Trophoblast cell (in vitro differentiated cells and primary cell): ENCODE data around the gene LCN9.

Source experiments
- DNase-seq, 2 donors: peaks; one replicate each; pipeline ENCODE4 v3.0.0-alpha.2; 2016
- H2AFZ ChIP-seq: 2 replicates; pipeline ENCODE4 v1.6.1; 2013; ENCODE audit warnings: low read length, moderate library complexity, mild to moderate bottlenecking; ENCODE audit not compliant: insufficient read depth, poor library complexity
- H2AK5ac ChIP-seq: 2 replicates; pipeline ENCODE4 v1.6.1; 2013; ENCODE audit warnings: mild to moderate bottlenecking, low read length
- H2BK120ac ChIP-seq: 2 replicates; pipeline ENCODE4 v1.6.1; 2013; ENCODE audit warnings: low read length, mild to moderate bottlenecking, moderate library complexity; ENCODE audit not compliant: insufficient read depth, poor library complexity
- H2BK12ac ChIP-seq: 2 replicates; pipeline ENCODE4 v1.6.1; 2013; ENCODE audit warnings: mild to moderate bottlenecking, low read length, moderate library complexity
- H2BK5ac ChIP-seq: 2 replicates; pipeline ENCODE4 v1.6.1; 2013; ENCODE audit warnings: low read length, low read depth, moderate library complexity, mild to moderate bottlenecking; ENCODE audit not compliant: poor library complexity
- H3K14ac ChIP-seq: 2 replicates; pipeline ENCODE4 v1.6.1; 2013; ENCODE audit warnings: mild to moderate bottlenecking, low read length
- H3K18ac ChIP-seq: 2 replicates; pipeline ENCODE4 v1.6.1; 2013; ENCODE audit warnings: mild to moderate bottlenecking, low read length
- H3K23ac ChIP-seq: 2 replicates; pipeline ENCODE4 v1.6.1; 2013; ENCODE audit warnings: low read length
- H3K27ac ChIP-seq: 2 replicates; pipeline ENCODE4 v1.5.1; 2013; ENCODE audit warnings: low read depth, mild to moderate bottlenecking, inconsistent platforms, low read length, moderate library complexity
- H3K27me3 ChIP-seq: 2 replicates; pipeline ENCODE4 v1.6.1; 2013; ENCODE audit warnings: inconsistent platforms, mild to moderate bottlenecking, low read length, moderate library complexity; ENCODE audit not compliant: insufficient read depth
- H3K36me3 ChIP-seq, 2 experiments: 1 replicate in 1 of 2; 2 replicates in 1 of 2; pipeline ENCODE4 v1.6.1; 2013; ENCODE audit warnings: low read length in 2 of 2, mild to moderate bottlenecking in 2 of 2, moderate library complexity in 1 of 2; ENCODE audit not compliant: insufficient read depth in 2 of 2, control insufficient read depth in 1 of 2
- H3K4ac ChIP-seq: 2 replicates; pipeline ENCODE4 v1.6.1; 2013; ENCODE audit warnings: low read depth, mild to moderate bottlenecking, low read length, moderate library complexity
- H3K4me1 ChIP-seq, 2 experiments: 1 replicate in 1 of 2; 2 replicates in 1 of 2; pipeline ENCODE4 v1.6.1; 2013; ENCODE audit warnings: low read length in 2 of 2, mild to moderate bottlenecking in 2 of 2, moderate library complexity in 1 of 2; ENCODE audit not compliant: insufficient read depth in 2 of 2, control insufficient read depth in 1 of 2
- H3K4me2 ChIP-seq: 2 replicates; pipeline ENCODE4 v1.6.1; 2013; ENCODE audit warnings: inconsistent platforms, mild to moderate bottlenecking, low read length, moderate library complexity
- H3K4me3 ChIP-seq: 2 replicates; pipeline ENCODE4 v1.5.1; 2013; ENCODE audit warnings: mild to moderate bottlenecking, low read depth, low read length, inconsistent platforms
- H3K79me1 ChIP-seq: one replicate; pipeline ENCODE4 v1.6.1; 2013; ENCODE audit warnings: low read length
- H3K79me2 ChIP-seq: 2 replicates; pipeline ENCODE4 v1.6.1; 2013; ENCODE audit warnings: low read length, mild to moderate bottlenecking; ENCODE audit not compliant: control insufficient read depth, insufficient read depth, poor library complexity
- H3K9ac ChIP-seq: 2 replicates; pipeline ENCODE4 v1.6.1; 2013; ENCODE audit warnings: mild to moderate bottlenecking, low read length
- H3K9me3 ChIP-seq: 2 replicates; pipeline ENCODE4 v1.6.1; 2013; ENCODE audit warnings: low read depth, mild to moderate bottlenecking, control low read depth, inconsistent platforms, low read length; ENCODE audit not compliant: insufficient read depth
- H4K12ac ChIP-seq: 2 replicates; pipeline ENCODE4 v1.6.1; 2013; ENCODE audit warnings: low read depth, mild to moderate bottlenecking, low read length, moderate library complexity
- H4K8ac ChIP-seq: 2 replicates; pipeline ENCODE4 v1.6.1; 2013; ENCODE audit warnings: low read depth, mild to moderate bottlenecking, low read length, moderate library complexity
- H4K91ac ChIP-seq: one replicate; pipeline ENCODE4 v1.6.1; 2013; ENCODE audit warnings: low read depth, mild to moderate bottlenecking, low read length, moderate library complexity
- WGBS: extraction: QIAGEN DNeasy Blood & Tissue Kit; methylation state at CpG from one replicate; pipeline ENCODE4 v1.1.7; 2013; ENCODE audit warnings: missing lambda C conversion rate; ENCODE audit not compliant: insufficient read length, insufficient coverage; ENCODE audit errors: extremely low coverage; 5-methylcytosine and 5-hydroxymethylcytosine counted together

LCN9 gene

GRCh38 chr9:135701067-135701958, 38.2 kb downstream of the LCN9 start:
- no peak overlapping the region for H3K14ac ChIP-seq
- no peaks in the 10 kb centered on the region for H3K27me3 ChIP-seq
- peaks cover 3 to 5% of the 10 kb centered on the region in 2 experiments for H3K4me1 ChIP-seq
- no peak overlapping the region for H3K23ac ChIP-seq
- no peaks in the 10 kb centered on the region for H3K79me2 ChIP-seq
- DNase-seq = no peak
- H3K18ac ChIP-seq = no peak overlapping the region
- no peak overlapping the region for H3K4ac ChIP-seq
- no peak overlapping the region for H2BK5ac ChIP-seq
- H3K4me2 ChIP-seq = peak overlapping the region; percentile 56
- no peak overlapping the region for H3K27ac ChIP-seq
- no peak overlapping the region for H2BK12ac ChIP-seq
- no peak overlapping the region for H4K91ac ChIP-seq
- H3K79me1 ChIP-seq = no peaks in the 10 kb centered on the region
- no peak overlapping the region for H3K9ac ChIP-seq
- no peak overlapping the region for H4K8ac ChIP-seq
- peaks cover 4% of the 10 kb centered on the region for H3K9me3 ChIP-seq
- H3K36me3 ChIP-seq = no peaks in the 10 kb centered on the region
- no peak overlapping the region for H2BK120ac ChIP-seq
- no peak overlapping the region for H3K4me3 ChIP-seq
- H4K12ac ChIP-seq = no peak overlapping the region
- no peak overlapping the region for H2AFZ ChIP-seq
- no CpG with 5 or more reads among the region's 40 CpGs for WGBS
- no peak overlapping the region for H2AK5ac ChIP-seq

- no peak within 1 kb of the TSS for H3K18ac ChIP-seq
These were observed 39.0 kb downstream of the LCN9 start, which contains the start of gene KCNT1 for GRCh38 chr9:135701959-135702721. TSS of gene KCNT1 (plus strand) at chr9:135702185. CDS start at chr9:135702259, 74 bp downstream.

GRCh38 chr9:135703726-135704125, 40.6 kb downstream of the LCN9 start:
- Histone ChIP-seq H3K79me1 (no peaks in the 10 kb centered on the region), H3K36me3 (no peaks in the 10 kb centered on the region), H3K4me1 (peaks cover 3 to 5% of the 10 kb centered on the region in 2 experiments), H3K4ac (no peak overlapping the region), H3K9me3 (peaks cover 2% of the 10 kb centered on the region), H3K9ac (no peak overlapping the region), H3K27ac (no peak overlapping the region), H4K8ac (no peak overlapping the region), H3K27me3 (no peaks in the 10 kb centered on the region), H3K23ac (no peak overlapping the region), H3K79me2 (no peaks in the 10 kb centered on the region), H2BK12ac (no peak overlapping the region), H3K14ac (no peak overlapping the region), H3K4me2 (no peak overlapping the region), H3K4me3 (peak overlapping the region; percentile 17), H2BK120ac (no peak overlapping the region), H3K18ac (no peak overlapping the region), H2BK5ac (no peak overlapping the region), H4K12ac (no peak overlapping the region), H2AK5ac (no peak overlapping the region), H4K91ac (no peak overlapping the region), H2AFZ (no peak overlapping the region)
- WGBS = no CpG with 5 or more reads among the region's 14 CpGs
- DNase-seq = peak in 1 of 2 donors; percentile 7

More at GRCh38 chr9:135701959-135702721, 39.0 kb downstream of the LCN9 start, which contains the start of gene KCNT1:
- H3K4me1 ChIP-seq = peaks cover 3 to 5% of the 10 kb centered on the region in 2 experiments
- H3K27ac ChIP-seq = no peak within 1 kb of the TSS
- no peak within 1 kb of the TSS for H4K12ac ChIP-seq
- H3K4me3 ChIP-seq = no peak within 1 kb of the TSS
- no peak within 1 kb of the TSS for H4K8ac ChIP-seq
- no peak within 1 kb of the TSS for H3K9ac ChIP-seq
- H2AFZ ChIP-seq = no peak within 1 kb of the TSS
- no peaks in the 10 kb centered on the region for H3K36me3 ChIP-seq
- WGBS = no CpG with 5 or more reads among the region's 66 CpGs
- H2BK12ac ChIP-seq = no peak within 1 kb of the TSS
- H3K4ac ChIP-seq = no peak within 1 kb of the TSS
- H3K79me1 ChIP-seq = no peaks in the 10 kb centered on the region
- DNase-seq = peak in 1 of 2 donors; percentile 49
- H2BK120ac ChIP-seq = no peak within 1 kb of the TSS
- no peak within 1 kb of the TSS for H3K14ac ChIP-seq
- no peak within 1 kb of the TSS for H3K23ac ChIP-seq
- no peak within 1 kb of the TSS for H4K91ac ChIP-seq
- H3K27me3 ChIP-seq = no peaks in the 10 kb centered on the region
- H3K79me2 ChIP-seq = no peaks in the 10 kb centered on the region
- no peak within 1 kb of the TSS for H2BK5ac ChIP-seq
- H3K4me2 ChIP-seq = peak within 1 kb of the TSS; percentile 56
- no peak within 1 kb of the TSS for H2AK5ac ChIP-seq
- H3K9me3 ChIP-seq = peaks cover 4% of the 10 kb centered on the region

GRCh38 chr9:135704483-135704882, 41.4 kb downstream of the LCN9 start:
- Histone ChIP-seq H2BK5ac (no peak overlapping the region), H4K8ac (no peak overlapping the region), H3K4me2 (no peak overlapping the region), H3K14ac (no peak overlapping the region), H3K27me3 (no peaks in the 10 kb centered on the region), H3K9ac (no peak overlapping the region), H3K4ac (no peak overlapping the region), H3K27ac (no peak overlapping the region), H3K9me3 (peaks cover 2% of the 10 kb centered on the region), H2AFZ (no peak overlapping the region), H4K12ac (no peak overlapping the region), H3K4me3 (no peak overlapping the region), H4K91ac (no peak overlapping the region), H3K79me1 (no peaks in the 10 kb centered on the region), H3K79me2 (no peaks in the 10 kb centered on the region), H2BK120ac (no peak overlapping the region), H3K18ac (no peak overlapping the region), H3K4me1 (peaks cover 3 to 5% of the 10 kb centered on the region in 2 experiments), H2AK5ac (no peak overlapping the region), H2BK12ac (no peak overlapping the region), H3K36me3 (no peaks in the 10 kb centered on the region), H3K23ac (no peak overlapping the region)
- DNase-seq = no peak
- no CpG with 5 or more reads among the region's 5 CpGs for WGBS
